Stimulated activated CD8-positive, alpha-beta memory T cell treated with anti-CD3 and anti-CD28 coated beads, Interleukin-15, amount 100 ng/mL, for 4 hours (primary cell): ENCODE results near the gene ZMIZ1.
A peak's percentile ranks its signal among the peaks of the same experiment; 100 is the strongest.

Experiments
- DNase-seq, 2 donors: peaks; one replicate each; pipeline ENCODE4 v3.0.0-alpha.2; 2020; ENCODE audit warnings: low read depth in 2 of 2

The ZMIZ1 gene

DNA sequence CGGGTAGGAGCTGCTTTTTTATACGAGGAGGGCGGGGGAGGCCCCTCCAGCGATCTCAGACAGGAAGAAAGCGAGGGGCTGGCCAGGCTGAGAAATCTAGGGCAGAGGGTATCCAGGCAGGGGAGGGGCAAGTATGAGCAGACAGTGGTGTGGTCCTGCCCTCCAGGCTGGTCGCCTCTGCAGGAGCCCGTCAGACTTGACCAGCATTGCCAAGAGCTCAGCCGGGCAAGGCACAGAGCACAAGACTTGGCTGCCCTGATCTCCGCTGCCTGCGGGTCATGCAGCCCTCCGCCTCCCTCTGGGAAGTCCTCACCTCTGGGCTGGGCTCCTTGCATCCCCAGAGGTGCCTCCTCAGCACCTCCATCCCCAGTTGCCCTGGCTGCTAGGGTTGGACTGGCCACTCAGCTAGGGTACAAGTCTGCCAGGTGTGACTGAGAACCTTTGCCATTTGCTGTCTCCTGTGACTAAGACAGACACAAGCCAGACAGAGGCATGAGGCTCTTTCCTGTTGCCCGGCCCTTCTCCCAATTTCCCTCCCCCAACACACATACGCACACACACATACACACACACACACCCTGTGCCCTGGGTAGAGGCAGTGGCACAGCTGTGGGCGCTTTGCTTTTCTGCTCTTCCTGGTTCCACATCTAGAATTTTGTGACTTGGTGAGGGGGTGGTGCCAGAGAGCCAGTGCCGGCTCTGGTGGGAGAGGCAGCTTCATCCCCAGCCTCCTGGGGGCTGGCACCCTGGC lies 219.4 kb downstream of the ZMIZ1 start:
- DNase-seq, result no peak

DNA sequence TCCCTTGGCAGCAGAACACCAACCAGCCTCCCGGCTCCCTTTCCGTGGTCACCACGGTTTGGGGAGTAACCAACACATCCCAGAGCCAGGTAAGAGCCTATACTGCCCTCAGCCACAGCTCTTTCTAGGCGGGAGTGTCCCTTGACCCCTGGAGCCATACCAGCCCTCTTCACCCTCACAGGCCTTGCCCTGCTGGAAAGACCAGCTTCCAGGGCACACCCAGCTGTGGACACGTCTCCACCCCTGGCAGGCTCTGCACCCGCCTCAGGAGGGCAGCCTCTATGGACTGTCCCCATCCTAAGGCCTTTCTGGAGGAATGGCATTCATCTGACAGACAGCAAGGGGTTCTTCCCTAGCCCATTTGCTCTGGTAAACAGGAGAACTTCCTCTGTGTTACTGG lies 221.0 kb downstream of the ZMIZ1 start:
- DNase-seq, result no peak

DNA sequence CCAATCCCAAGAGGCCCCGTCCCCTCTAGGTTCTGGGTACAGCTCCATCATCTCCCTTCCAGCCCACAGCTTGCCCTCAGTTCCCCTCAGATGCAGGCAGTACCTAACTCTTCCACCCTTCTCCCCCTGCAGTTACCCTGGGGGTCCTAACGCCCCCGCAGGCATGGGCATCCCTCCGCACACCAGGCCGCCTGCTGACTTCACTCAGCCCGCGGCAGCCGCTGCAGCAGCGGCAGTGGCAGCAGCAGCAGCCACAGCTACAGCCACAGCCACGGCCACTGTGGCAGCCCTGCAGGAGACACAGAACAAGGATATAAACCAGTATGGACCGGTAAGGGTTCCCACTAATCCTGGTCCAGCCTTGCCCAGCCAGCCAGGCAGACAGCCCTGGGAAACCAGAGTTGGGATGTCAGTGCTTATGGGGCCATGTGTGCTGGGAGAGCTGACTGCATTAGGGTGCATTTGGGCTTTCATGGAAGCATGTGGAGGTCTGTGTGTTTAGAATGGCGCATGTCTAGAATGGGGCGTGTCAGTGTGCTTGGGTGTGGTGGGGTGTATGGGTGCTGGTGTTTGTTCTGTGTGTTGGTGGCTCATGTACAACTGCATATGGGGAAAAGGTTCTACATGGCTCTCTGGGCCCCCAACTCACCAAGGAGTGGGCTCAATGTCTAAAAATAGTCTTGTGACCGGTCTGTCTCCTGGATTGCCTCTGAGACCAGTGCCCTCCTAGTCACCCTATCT lies 223.4 kb downstream of the ZMIZ1 start:
- no peak for DNase-seq

DNA sequence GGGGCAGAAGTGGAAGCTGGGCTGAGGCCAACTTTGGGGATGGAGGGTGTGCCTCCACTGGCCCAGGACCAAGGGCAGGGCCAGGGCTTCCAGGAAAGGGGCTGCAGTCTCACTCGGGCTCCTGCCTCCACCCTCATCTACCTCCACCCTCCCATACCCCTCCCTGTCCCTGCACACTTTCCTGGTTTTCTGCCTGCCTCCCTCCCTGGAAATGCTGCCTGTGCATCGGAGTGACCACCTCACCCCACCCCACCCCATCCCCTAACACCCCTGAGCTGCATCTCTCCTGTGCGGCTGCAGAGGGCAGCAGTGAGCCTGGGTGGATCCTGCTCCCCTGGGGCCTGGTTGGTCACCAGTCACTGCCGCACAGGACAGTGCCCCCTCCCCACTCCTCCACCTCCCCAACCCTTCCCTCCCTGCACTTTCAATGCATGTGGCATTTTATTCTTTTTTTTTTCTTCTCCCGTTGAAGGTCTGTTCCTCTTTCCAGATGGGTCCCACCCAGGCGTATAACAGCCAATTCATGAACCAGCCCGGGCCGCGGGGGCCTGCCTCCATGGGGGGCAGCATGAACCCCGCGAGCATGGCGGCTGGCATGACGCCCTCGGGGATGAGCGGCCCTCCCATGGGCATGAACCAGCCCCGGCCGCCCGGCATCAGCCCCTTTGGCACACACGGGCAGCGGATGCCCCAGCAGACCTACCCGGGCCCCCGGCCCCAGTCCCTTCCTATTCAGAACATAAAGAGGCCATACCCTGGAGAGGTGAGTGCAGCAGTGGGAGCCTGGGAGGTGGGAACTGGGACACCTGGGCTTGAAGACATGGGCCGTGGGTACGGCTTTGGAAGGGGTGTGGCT lies 224.4 kb downstream of the ZMIZ1 start:
- DNase-seq, result no peak

DNA sequence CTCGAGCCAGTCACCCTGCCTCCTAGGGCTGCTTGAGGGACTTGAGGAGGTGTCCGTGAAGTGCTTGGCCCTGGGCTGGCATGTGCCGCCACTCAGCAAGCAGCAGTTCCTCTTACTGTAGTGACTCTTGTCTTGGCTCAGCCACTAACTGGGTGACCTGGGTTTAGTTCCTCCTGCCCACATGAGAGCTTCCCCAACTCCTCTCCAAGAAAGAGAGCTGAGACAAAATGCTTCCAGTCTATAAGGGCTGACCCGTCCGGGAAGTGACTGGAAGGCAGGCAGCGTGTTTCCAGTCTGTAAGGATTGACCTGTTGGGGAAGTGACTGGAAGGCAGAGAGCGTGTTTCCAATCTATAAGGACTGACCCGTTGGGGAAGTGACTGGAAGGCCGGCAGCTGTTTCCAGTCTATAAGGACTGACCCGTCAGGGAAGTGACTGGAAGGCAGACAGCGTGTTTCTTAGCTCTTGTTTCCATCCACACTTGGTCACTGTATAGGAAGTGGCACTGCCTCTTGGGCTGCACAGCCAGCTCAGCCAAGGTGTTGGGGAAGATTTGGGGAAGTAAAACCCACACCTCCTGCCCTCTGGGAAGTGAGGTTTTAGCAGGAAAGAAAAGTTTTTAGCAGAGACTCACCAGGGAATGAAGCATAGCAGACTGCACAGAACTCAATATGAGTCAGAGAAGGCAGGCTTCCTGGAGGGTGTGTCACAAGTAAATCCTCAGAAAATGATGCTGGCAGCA lies 225.2 kb downstream of the ZMIZ1 start:
- no peak for DNase-seq

DNA sequence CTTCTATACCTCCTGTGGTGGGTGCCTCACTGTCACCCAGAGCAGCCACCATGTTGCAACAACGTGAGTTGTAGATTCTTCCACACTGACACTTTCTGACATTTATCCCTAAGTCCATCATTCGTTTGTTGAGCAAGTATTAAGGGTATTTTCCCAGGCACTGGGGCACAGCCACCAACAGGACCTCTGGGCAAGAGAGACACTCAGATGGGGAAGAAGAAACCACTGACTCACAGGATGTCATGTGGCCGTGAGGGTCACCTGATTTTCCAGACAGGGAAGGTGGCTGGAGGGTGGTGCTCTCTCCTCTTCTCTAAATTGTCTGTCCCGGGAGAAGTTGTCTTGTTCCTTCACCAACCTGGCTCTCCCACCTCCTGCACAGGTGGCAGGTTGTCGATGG lies 226.8 kb downstream of the ZMIZ1 start:
- DNase-seq, result no peak

DNA sequence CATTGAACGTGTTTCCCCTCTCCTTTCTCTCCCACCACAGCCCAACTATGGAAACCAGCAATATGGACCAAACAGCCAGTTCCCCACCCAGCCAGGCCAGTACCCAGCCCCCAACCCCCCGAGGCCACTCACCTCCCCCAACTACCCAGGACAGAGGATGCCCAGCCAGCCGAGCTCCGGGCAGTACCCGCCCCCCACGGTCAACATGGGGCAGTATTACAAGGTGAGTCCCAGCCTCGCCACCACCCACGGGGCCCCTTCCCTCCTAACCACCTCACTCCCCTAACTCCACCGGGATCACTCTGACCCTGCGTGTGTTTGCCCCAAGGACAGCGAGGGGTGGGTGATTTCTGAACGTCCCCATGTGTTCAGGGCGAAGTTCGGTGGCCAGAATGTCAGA lies 227.7 kb downstream of the ZMIZ1 start:
- DNase-seq, result no peak

DNA sequence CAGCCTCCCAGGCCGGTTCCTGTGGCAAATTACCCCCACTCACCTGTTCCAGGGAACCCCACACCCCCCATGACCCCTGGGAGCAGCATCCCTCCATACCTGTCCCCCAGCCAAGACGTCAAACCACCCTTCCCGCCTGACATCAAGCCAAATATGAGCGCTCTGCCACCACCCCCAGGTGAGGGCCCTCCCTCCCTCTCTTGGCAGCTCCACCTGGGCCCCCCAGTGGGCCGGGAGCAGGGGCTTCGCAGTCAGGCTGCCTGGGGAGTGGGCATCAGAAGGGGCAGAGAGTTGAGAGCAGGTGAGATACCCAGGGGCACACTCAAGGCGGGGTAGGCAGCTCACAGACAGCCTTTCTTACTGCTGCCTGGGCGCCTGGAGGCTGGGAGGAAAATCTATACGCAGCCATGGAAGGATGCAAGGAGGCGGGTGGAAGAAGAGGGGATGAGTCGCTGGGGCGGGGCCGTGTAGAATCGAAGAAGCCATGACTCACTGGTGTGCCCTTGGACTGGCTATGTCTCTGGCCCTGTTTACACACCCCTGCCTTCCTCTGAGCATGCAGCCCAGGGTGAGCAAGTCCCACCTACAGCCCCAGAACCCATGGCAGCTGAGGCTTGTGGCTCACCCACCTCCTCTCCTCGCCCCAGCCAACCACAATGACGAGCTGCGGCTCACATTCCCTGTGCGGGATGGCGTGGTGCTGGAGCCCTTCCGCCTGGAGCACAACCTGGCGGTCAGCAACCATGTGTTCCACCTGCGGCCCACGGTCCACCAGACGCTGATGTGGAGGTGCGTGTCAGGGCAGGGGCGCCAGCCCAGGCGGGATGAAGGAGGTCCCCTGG lies 229.9 kb downstream of the ZMIZ1 start:
- peak in 1 of 2 donors; percentile 31 for DNase-seq

DNA sequence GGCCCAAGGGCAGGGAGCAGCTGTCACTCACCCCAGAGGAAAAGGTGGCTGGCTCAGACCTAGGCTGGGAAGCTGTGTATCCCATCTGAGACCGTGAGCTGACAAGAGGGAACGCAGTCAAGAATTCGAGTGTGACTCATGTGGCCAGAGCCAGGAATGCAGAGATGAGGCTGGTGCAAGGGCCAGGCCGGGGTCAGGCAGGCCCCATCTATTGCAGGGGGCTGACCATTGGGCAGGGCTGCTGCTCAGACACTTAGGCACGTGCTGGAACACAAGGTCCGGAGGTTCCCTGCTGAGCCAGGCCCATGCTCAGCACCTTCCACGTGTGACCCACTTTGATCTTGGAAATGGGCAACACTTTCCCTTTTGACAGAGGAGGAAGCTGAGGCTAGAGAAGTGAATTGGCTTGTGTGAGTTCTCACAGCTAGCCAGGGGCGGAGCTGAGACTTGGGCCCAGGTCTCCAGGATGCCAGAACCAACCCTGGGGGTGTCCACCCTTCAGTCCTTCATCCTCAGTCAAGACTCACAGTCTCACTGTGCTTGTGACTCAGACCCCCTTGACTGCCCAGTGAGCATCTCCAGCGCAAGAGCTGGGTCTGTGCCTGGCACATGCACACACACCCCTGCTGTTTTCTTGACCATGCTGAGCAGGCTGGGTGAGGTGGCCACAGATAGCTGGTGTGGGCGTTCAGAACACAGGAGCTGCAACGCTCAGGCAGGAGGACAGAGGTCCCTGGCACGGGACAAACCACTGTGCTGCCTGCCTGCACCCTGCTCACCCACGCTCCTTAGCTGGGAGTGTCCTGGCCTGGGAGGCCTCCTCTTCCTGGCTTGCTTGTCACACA lies 230.9 kb downstream of the ZMIZ1 start:
- DNase-seq, result no peak

DNA sequence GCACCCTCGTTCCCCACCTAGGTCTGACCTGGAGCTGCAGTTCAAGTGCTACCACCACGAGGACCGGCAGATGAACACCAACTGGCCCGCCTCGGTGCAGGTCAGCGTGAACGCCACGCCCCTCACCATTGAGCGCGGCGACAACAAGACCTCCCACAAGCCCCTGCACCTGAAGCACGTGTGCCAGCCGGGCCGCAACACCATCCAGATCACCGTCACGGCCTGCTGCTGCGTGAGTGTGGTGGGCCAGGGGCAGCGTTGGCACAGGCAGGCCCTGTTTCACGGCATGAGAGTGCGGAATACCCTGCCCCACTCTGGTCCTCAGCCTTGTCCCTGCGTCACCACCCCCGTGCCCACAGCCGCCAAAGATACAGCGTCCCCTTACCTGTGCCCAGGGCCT lies 231.9 kb downstream of the ZMIZ1 start:
- no peak for DNase-seq

DNA sequence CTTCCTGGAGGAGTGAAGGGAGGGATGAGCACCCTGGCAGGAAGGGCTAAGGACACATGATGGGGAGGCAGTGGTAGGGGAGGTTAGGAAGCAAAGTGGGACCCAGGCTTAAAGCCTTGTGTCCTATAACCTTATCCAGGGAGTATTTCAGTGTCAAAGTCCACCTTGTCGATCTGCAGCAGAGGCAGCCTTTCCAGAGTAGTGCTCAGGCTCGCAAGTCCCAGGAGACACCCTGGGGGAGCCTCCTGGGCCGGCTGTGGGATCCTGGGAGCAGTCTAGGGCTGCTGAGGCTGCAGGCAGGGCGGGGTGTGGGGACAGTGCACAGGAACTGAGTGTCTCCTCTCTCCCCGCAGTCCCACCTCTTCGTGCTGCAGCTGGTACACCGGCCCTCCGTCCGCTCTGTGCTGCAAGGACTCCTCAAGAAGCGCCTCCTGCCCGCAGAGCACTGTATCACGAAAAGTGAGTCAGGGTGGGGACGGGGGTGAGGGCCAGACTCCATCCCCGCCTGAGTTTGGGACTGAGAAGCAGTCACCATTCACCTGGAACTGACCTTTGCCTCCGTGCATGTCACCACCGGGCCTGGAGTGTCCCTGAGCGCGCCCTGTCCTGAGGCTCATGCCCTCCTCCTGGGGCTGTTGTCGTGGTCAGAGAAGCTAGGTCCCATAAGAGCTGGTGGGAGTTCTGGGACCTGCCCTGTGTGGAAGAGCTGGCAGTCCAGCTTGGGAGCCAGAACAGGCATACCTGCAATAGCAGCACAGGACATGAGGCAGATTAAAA lies 233.2 kb downstream of the ZMIZ1 start:
- DNase-seq, result no peak

DNA sequence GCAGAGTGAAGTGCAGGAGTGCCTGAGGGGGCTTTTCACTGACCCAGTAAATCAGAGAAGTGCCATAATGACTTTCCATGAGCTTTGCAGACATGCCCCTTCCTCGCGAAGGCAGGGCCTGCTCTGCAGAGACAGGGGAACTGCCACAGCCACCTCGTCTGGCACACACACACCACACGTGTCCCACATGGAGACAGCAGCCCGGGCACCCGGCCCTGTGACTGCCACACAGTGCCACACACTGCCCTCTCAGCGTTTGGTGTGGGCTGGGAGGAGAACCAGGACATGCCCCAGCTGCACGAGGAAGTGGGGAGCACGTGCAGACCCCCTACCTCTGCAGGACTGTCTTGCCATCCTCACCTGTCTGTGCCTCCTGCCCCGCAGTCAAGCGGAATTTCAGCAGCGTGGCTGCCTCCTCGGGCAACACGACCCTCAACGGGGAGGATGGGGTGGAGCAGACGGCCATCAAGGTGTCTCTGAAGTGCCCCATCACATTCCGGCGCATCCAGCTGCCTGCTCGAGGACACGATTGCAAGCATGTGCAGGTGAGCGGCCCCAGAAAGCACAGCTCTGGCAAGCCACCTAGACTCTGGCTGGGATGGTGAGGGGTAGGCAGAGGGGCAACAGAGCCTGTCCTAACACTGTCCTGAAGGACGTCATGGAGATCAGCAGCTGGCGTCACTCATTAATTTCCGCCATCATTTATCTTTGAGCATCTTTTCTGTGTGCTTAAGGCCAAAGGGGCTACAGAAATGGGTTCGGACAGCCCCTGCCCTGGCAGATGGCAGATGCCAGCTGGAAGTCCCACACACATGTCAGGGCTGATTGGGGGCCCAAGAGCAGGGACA lies 235.1 kb downstream of the ZMIZ1 start:
- DNase-seq, result no peak

DNA sequence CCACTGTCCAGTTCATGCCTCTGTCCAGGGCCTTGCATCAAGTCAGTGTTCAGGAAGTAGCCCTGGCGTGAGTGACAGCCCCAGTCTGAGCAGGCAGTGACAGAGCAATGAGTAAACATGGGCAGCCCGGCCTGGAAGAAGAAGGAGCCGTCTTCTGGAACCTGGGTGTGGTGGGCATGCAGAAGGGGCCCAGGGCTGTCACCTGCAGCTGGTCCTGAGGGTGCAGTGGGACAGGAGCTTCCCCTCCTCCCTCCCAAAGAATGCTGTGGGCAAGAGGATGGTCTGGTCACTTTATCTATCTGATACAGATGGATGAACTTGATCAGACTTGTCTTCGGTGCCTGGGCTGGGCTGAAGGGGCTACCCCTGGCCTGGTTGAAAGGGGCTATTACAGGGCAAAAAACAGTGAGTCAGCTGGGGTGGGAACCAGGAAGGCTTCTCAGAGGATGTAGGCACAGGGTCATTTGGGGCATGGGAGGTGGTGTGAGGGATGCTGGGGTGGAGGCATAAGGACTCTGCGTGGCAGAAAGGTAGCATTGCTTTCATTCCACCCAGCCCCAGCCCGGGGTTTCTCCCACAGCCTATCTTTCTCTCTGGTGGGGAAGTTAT lies 235.8 kb downstream of the ZMIZ1 start:
- no peak for DNase-seq

DNA sequence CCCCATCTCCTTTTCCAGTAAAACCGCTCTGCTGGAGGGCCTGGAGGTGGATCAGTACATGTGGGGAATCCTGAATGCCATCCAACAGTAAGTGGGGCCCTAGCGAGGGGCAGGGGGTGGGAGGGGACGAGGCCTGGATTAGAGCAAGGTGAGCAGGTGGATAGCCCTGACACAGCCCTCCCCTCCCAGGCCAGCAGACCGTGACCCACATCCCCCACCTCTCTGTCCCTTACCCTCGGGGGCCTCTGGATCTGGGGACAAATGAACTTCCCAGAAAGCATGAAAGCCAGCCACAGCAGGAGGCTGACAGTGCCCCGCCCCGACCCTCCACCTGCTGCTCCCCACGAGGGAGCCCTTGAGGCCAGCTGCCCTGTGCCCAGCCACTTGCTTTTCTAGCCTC lies 236.7 kb downstream of the ZMIZ1 start:
- no peak for DNase-seq

DNA sequence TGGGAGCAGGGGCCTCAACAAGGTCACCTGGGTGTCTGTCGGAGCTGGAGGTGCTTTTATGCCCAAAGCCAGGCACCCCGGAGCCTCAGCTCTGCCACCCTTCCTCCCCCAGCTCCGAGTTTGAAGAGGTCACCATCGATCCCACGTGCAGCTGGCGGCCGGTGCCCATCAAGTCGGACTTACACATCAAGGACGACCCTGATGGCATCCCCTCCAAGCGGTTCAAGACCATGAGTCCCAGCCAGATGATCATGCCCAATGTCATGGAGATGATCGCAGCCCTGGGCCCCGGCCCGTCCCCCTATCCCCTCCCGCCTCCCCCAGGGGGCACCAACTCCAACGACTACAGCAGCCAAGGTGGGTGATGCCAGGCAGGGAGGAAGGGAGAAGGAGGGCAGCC lies 237.2 kb downstream of the ZMIZ1 start:
- DNase-seq, result no peak

DNA sequence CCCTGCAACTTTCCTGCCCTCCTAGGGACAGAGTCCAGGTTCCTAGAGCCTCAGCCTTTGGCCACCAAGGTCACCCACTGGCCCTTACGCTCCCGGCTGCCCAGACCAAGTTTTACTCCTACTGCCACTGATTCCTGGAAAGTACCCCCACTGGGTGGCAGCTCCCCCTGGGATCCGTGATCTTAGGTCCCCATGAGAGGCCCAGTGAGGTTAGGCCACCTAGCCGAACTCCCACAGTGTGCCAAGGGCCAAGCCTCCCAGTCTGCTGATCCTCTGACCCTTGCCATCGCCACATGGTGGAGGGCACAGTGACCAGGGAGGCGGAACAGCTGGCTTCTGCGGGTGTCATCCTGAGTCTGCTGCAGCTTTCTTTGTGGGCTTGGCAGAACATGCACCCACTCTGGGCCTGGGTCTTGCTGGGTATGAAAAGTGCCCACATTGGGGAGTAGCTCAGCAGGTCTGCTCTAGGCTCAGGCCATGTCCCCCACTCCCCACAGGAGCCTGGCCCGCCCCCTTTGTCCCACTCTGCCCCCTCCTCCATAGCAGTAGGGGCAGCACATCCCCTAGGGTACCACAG lies 238.0 kb downstream of the ZMIZ1 start:
- DNase-seq, result no peak

DNA sequence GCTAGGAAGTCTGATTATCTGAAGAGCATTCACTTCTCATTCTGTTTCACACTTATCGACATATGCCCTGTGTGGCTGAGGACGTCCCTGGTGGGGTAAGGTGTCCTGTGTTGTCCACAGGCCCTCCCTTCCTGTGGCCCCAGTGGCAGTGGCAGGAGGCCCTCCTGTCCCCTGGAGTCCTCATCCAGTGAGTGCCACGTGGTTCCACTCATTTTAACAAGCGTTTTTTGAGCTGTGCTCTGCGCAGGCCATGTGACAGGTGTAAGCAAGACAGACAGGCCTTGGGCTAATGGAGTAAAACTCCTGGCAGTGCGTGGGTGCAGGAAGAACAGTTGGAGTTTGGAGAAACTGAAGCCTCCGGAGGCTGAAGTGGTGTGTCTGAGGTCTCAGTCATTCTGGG lies 239.2 kb downstream of the ZMIZ1 start:
- DNase-seq, result no peak
